Tibial artery (tissue), 4 donors: ENCODE data around the gene CACNG1.

Source experiments
- DNase-seq, 2 donors: peaks; one replicate each; pipeline ENCODE4 v3.0.0-alpha.2; 2019
- H3K27ac ChIP-seq, 2 donors: fragments of 200-600 bp; sonication (generic) in 1 of 2; 1 replicate in 1 of 2; 2 replicates in 1 of 2; pipeline ENCODE4 v1.5.1; 2018 to 2019; ENCODE audit warnings: mild to moderate bottlenecking in 1 of 2
- H3K27me3 ChIP-seq, 2 donors: fragments of 200-600 bp; sonication (generic) in 1 of 2; one replicate each; pipeline versions ENCODE4 v1.5.1 to v1.6.0; 2016 to 2019
- H3K36me3 ChIP-seq, 3 donors: fragments of 200-600 bp; sonication (generic) in 2 of 3; one replicate each; pipeline ENCODE4 v1.5.1; 2016 to 2019; ENCODE audit warnings: mild to moderate bottlenecking in 2 of 3
- H3K4me1 ChIP-seq, 4 donors: fragments of 200-600 bp; sonication (generic) in 2 of 4; 1 replicate in 3 of 4; 2 replicates in 1 of 4; pipeline ENCODE4 v1.5.1; 2016 to 2019
- H3K4me3 ChIP-seq, 2 donors: fragments of 200-600 bp; sonication (generic) in 1 of 2; 1 replicate in 1 of 2; 2 replicates in 1 of 2; pipeline ENCODE4 v1.5.1; 2018 to 2019; ENCODE audit warnings: mild to moderate bottlenecking in 2 of 2
- H3K9me3 ChIP-seq, 3 donors: fragments of 200-600 bp; sonication (generic) in 1 of 3; one replicate each; pipeline ENCODE4 v1.5.1; 2016 to 2019
- CTCF ChIP-seq, 2 experiments: fragments of 200-600 bp in 1 of 2; fragments of 450-650 bp in 1 of 2; IDR thresholded peaks; one replicate each; pipeline ENCODE4 v1.5.1; 2017 to 2019; ENCODE audit warnings: antibody characterized with exemption in 2 of 2, mild to moderate bottlenecking in 1 of 2, moderate library complexity in 1 of 2
- intact Hi-C: fragments of 100-400 bp; cut with DNase I; formaldehyde crosslinking; loops from one replicate; pipeline ENCODE4 v1.15.0; 2023; ENCODE audit warnings: low total_unique reads

The CACNG1 gene

GRCh38 chr17:67066717-67067116 lies 22.4 kb downstream of the CACNG1 start:
- Histone ChIP-seq H3K4me3 (no peak overlapping the region), H3K4me1 (no peaks in the 10 kb centered on the region), H3K27ac (no peak overlapping the region), H3K27me3 (no peaks in the 10 kb centered on the region), H3K36me3 (peaks cover 0 to under 1% (median 0%) of the 10 kb centered on the region in 3 donors), H3K9me3 (no peaks in the 10 kb centered on the region)
- TF ChIP-seq CTCF (IDR thresholded peaks at IDR 0.05) = no peak
- intact Hi-C loops = no loop called here
- no peak for DNase-seq

- H3K9me3 ChIP-seq = no peaks in the 10 kb centered on the region
- peaks cover 0 to 11% (median 0%) of the 10 kb centered on the region in 3 donors for H3K36me3 ChIP-seq
- H3K4me1 ChIP-seq = no peaks in the 10 kb centered on the region
- intact Hi-C loops = no loop called here
- TF ChIP-seq CTCF (IDR thresholded peaks at IDR 0.05) = no peak
- no peak overlapping the region for H3K4me3 ChIP-seq
- no peak overlapping the region for H3K27ac ChIP-seq
- no peaks in the 10 kb centered on the region for H3K27me3 ChIP-seq
- no peak for DNase-seq
Measured at GRCh38 chr17:67067571-67068482, 23.5 kb downstream of the CACNG1 start.

GRCh38 chr17:67068999-67069398 lies 24.6 kb downstream of the CACNG1 start:
- H3K36me3 ChIP-seq = peaks cover 0 to 15% (median 6%) of the 10 kb centered on the region in 3 donors
- no peaks in the 10 kb centered on the region for H3K27me3 ChIP-seq
- H3K27ac ChIP-seq = no peak overlapping the region
- H3K4me3 ChIP-seq = no peak overlapping the region
- no peaks in the 10 kb centered on the region for H3K4me1 ChIP-seq
- DNase-seq = no peak
- TF ChIP-seq CTCF (IDR thresholded peaks at IDR 0.05) = no peak
- intact Hi-C loops = no loop called here
- H3K9me3 ChIP-seq = no peaks in the 10 kb centered on the region

GRCh38 chr17:67069603-67070136 lies 25.3 kb downstream of the CACNG1 start:
- H3K27me3 ChIP-seq = no peaks in the 10 kb centered on the region

GRCh38 chr17:67071595-67071994 lies 27.2 kb downstream of the CACNG1 start:
- no peaks in the 10 kb centered on the region for H3K4me1 ChIP-seq

More at GRCh38 chr17:67069603-67070136, 25.3 kb downstream of the CACNG1 start:
- H3K36me3 ChIP-seq = peaks cover 3 to 16% (median 7%) of the 10 kb centered on the region in 3 donors
- H3K27ac ChIP-seq = no peak overlapping the region
- intact Hi-C loops = no loop called here
- TF ChIP-seq CTCF (IDR thresholded peaks at IDR 0.05) = no peak
- no peak for DNase-seq
- no peak overlapping the region for H3K4me3 ChIP-seq
- no peaks in the 10 kb centered on the region for H3K4me1 ChIP-seq
- no peaks in the 10 kb centered on the region for H3K9me3 ChIP-seq

More at GRCh38 chr17:67071595-67071994, 27.2 kb downstream of the CACNG1 start:
- Histone ChIP-seq H3K27ac (no peak overlapping the region), H3K9me3 (no peaks in the 10 kb centered on the region), H3K36me3 (peaks cover 3 to 23% (median 7%) of the 10 kb centered on the region in 3 donors), H3K4me3 (no peak overlapping the region), H3K27me3 (no peaks in the 10 kb centered on the region)
- no peak for DNase-seq
- TF ChIP-seq CTCF (IDR thresholded peaks at IDR 0.05) = no peak
- intact Hi-C loops = no loop called here
